HG02973 (cell line): Measurements from ENCODE around the gene UMODL1.

Experiments used
- ATAC-seq: cut with Tn5 transposase; IDR thresholded peaks from one replicate; pipeline ENCODE4 v1.9.1; 2021; ENCODE audit warnings: moderate library complexity; ENCODE audit not compliant: unreplicated experiment

Gene UMODL1

GRCh38 chr21:42127164-42128150, 56.3 kb downstream of the UMODL1 start:
- no peak for ATAC-seq

- no peak for ATAC-seq
Measured at GRCh38 chr21:42129300-42130266, 58.5 kb downstream of the UMODL1 start.

DNA sequence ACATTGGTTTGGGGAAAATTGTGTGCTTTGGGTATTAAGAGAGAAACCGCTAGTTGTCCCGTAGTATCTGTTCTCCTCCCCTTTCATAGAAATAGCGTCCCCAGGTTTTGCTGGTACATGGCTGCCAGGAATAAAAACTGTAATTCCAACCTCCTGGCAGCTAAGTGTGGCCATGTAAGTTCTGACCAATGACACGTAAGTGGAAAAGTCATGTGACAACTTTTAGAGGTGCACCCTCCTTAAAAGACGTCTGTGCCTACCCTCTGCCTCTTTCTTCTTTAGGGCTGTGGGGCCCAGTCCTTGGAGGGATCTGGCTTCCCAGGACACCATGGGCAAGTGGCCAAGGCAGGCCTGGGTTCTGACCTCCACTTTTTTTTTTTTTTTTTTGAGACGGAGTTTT, 59.3 kb downstream of the UMODL1 start:
- no peak for ATAC-seq

- ATAC-seq = no peak
Measured at GRCh38 chr21:42132183-42132582, 61.1 kb downstream of the UMODL1 start.

DNA sequence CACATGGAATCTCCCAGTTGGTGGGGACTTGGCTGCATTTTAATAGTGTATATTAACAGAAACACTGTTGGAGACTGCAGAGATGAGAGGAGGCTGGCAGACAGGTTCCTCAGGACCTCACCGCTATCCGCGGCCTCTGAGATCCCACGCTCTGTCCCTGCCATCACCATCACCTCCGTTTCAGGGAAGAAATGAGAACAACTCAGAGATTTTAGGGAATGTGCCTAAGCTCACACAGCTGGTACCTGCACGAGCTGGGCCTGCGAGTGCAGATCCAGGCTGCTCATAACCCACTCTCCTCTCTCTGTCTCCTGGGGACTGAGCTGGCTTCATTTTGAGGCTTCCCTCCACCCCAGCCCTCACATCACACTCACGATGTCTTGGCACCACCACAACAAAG, 62.0 kb downstream of the UMODL1 start:
- ATAC-seq = no peak

DNA sequence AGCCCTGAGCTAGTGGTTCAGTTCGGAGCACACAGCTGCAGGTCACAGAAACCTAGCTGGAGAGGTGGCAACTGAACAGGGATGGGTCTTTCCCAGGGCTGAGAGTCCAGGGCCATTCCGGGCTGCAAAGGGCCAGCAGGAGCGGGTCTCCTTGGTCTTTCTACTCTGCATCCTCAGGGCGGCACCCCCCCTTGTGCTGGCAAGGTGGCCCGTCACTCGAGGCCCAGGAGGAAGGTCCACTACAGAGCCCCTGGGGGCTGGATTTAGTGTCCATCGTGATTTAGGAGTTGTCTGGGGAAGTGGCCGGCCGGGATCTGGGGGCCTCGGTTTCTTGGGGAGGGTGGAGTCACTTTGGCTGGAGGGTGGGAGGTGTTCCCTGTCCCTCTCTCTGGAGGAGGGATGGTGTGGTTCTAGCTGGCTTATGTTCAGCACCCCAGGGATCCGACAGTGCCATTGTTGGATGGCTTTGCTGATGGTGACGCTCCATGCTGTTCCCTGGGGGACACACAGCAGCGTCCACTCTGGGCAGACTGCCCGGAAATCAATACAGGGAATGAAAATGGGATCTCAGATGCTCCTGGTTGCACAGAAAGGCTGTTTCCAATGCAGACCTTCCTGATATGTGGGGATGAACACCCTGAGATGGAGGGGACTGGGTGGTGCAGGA, 64.4 kb downstream of the UMODL1 start:
- ATAC-seq = no peak

- no peak for ATAC-seq
Measured at GRCh38 chr21:42137191-42137904, 66.2 kb downstream of the UMODL1 start.

DNA sequence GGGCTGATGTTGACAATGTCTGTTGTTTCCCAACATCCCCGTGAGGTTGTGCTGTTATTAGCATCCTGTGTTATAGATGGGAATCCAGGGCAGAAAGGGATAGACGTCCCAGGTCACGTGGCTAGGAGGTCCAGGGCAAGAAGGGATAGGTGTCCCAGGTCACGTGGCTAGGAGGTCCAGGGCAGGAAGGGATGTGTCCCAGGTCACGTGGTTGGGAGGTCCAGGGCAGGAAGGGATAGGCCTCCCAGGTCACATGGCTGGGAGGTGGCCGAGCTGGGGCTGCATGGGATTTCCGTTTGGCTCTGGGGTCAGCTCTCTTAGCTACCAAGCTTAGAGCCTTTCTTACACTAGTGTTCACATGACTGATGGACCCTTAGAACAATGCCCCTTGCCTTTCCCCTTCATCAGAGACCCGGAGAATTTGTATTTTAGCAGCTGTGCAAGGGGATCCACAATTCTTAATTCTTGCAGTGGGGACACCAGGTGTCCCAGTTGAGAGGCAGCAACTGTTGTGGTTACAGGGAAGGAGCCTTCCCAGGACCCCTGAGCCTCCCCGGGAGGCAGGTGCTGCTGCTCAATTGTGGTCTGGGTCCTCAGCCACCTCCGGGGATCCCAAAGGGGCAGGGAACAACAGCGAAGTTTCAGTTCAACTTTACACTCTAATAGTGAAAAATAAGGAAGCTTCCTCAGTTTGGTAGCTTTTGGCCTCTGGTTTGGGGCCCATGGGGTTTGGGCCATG, 69.2 kb downstream of the UMODL1 start:
- no peak for ATAC-seq

- no peak for ATAC-seq
Measured at GRCh38 chr21:42141643-42142042, 70.5 kb downstream of the UMODL1 start.

DNA sequence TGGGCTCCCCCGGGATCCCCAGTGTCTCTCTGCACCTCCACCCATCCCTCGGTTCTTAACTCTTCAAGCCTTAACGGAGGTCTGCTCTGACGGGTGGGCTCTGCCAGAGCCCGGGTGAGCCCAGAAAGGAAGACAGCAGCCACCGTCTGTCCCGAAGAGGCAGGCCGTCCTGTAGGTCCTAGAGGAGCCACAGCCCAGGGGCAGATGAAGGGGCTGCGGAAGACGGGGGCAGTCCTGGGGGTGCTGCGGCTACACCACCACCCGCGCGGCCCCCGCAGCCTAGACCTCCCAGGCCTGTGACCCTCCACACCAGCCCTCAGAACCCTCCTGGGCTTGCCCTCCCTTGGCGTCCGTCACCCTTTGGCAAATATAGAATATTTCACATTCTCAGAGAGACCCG, 71.0 kb downstream of the UMODL1 start:
- ATAC-seq = no peak

GRCh38 chr21:42142627-42143026, 71.5 kb downstream of the UMODL1 start:
- no peak for ATAC-seq

GRCh38 chr21:42143111-42143510, 72.0 kb downstream of the UMODL1 start:
- ATAC-seq = no peak

GRCh38 chr21:42144221-42144620, 73.1 kb downstream of the UMODL1 start:
- ATAC-seq = no peak

DNA sequence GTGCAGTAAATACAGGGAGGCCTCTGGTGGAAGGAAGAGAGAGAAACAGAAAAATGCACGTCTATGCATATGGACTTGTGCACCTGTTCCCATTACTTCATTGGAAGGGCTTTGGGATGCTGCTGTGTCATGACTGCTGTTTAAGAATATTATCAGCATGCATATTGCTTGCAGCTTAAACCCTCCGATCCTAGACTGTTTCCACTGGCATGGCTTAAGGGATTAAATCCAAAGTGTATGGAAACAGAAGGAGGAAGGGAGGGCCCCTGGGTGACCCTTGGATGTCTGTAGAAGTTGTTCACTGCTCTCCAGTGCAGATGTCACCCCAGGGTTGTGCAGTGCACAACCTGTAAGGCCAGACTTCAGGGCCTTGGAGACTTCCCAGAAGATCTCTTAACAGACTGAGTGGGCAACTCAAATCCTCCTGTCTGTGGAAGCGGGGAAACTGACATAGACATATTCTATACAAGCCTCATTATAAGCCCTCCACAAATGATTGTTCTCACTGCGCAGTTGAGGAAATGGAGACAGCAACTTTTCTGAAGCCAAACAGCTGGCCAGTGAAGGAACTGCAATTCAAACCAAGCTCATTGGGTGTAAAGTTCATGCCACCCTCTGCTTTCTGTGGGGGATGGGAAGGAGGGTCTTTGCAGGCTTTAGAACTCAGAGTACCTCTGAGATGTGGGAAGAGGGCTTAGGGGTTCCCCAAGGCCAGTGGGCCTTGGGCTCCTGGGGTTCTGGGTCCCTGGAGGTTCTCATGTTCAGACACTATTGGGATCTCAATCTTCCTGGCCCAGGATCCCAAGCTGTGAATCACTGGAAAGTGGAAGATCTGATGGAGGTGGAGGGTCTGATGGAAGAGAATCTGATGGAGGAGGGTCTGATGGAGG, 73.8 kb downstream of the UMODL1 start:
- no peak for ATAC-seq

DNA sequence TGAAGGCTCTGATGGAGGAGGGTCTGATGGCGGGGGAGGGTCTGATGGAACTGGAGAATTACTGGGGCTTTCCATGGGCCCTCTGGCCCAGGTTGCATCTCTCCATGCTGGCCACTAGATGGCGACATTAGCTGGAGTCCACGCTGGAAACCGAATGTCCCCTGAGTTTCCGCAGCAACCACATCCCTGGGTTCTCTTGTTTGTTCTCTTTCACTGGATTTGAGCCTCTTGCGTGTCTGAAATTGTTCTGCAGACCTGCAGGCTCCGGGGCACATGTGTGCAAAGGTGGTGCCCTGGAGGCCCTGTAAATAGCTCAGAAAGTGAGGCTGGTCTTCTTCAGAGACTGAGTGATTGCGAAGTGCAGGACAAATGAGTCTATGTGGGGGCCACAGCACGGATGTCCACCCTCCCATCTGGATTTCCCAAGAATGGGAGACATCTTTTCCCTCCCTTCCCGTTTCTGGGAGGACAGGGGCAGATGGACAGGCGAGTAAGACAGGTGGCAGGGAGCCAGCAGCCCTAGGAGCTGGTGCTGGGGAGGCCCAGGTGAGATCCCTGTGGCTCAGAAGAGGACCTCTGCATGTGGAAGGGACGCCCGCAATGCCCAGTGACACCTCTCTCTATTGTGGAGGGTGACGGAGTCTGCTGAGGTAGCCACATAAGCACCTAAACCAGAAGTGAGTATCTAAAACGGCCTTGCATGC, 74.6 kb downstream of the UMODL1 start:
- no peak for ATAC-seq

DNA sequence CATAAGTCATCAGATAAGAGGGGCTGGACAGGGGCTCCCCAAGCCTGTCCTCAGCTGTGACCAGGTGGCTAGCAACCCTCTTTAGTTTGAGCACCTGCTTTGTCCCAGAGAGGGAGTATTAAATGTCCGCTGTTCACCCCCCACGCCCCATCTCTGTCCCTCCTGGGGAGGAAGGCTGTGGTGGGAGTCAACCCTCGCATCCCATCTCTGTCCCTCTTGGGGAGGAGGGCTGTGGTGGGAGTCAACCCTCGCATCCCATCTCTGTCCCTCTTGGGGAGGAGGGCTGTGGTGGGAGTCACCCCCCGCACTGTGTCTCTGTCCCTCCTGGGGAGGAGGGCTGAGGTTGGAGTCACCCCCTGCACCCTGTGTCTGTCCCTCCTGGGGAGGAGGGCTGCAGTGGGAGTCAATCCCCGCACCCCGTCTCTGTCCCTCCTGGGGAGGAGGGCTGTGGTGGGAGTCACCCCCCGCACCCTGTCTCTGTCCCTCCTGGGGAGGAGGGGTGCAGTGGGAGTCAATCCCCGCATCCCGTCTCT, 75.2 kb downstream of the UMODL1 start:
- no peak for ATAC-seq

GRCh38 chr21:42146821-42147220, 75.7 kb downstream of the UMODL1 start:
- no peak for ATAC-seq
